ENCODE data around the gene HEPN1.

The HEPN1 gene

DNA sequence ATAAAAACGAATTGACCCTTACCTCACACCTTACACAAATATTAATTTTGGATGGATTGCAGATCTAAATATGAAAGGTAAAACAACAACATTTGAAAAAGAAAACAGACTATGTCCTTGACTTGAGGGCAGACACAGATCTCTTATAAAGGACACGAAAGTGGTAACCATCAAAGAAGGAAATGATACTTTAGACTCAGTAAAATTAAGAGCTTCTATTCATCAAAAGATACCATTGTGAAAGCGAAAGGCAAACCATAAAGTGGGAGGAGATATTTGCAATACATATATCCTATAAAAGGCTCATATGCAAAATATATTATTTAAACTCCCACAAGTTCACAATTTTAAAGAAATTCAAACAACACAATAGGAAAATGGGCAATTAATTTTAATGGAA is 11.7 kb downstream of the HEPN1 start:
- Histone ChIP-seq H3K9me3 (ENCODE audit: low read length) (no peaks in the 10 kb centered on the region), H3K4me3 (ENCODE audit: low read depth, low read length, poor library complexity, severe bottlenecking) (no peak overlapping the region), H3K9ac (ENCODE audit: low read length) (no peak overlapping the region), H3K4me2 (ENCODE audit: low read length) (no peak overlapping the region), H2AFZ (ENCODE audit: low read length) (no peak overlapping the region), H3K27ac (ENCODE audit: low read depth, low read length, poor library complexity, severe bottlenecking) (no peak overlapping the region), H3K27me3 (ENCODE audit: insufficient read depth, low read length) (no peaks in the 10 kb centered on the region), H4K20me1 (ENCODE audit: insufficient read depth, low read length) (no peaks in the 10 kb centered on the region), H3K4me1 (ENCODE audit: insufficient read depth, low read length, severe bottlenecking) (no peaks in the 10 kb centered on the region), H3F3A (ENCODE audit: insufficient read depth, low read length) (no peaks in the 10 kb centered on the region), H3K36me3 (ENCODE audit: insufficient read depth, low read length) (no peaks in the 10 kb centered on the region), H3K79me2 (ENCODE audit: insufficient read depth, low read length) (no peaks in the 10 kb centered on the region), H3K9me2 (ENCODE audit: low read depth, low read length) (no peaks in the 10 kb centered on the region)
- TF ChIP-seq EZH2 (IDR thresholded peaks at IDR 0.05; ENCODE audit: borderline replicate concordance, low read length) = no peak
- TF ChIP-seq, protein P1, sequence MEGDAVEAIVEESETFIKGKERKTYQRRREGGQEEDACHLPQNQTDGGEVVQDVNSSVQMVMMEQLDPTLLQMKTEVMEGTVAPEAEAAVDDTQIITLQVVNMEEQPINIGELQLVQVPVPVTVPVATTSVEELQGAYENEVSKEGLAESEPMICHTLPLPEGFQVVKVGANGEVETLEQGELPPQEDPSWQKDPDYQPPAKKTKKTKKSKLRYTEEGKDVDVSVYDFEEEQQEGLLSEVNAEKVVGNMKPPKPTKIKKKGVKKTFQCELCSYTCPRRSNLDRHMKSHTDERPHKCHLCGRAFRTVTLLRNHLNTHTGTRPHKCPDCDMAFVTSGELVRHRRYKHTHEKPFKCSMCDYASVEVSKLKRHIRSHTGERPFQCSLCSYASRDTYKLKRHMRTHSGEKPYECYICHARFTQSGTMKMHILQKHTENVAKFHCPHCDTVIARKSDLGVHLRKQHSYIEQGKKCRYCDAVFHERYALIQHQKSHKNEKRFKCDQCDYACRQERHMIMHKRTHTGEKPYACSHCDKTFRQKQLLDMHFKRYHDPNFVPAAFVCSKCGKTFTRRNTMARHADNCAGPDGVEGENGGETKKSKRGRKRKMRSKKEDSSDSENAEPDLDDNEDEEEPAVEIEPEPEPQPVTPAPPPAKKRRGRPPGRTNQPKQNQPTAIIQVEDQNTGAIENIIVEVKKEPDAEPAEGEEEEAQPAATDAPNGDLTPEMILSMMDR (IDR thresholded peaks at IDR 0.05; ENCODE audit: low read length) = no peak

DNA sequence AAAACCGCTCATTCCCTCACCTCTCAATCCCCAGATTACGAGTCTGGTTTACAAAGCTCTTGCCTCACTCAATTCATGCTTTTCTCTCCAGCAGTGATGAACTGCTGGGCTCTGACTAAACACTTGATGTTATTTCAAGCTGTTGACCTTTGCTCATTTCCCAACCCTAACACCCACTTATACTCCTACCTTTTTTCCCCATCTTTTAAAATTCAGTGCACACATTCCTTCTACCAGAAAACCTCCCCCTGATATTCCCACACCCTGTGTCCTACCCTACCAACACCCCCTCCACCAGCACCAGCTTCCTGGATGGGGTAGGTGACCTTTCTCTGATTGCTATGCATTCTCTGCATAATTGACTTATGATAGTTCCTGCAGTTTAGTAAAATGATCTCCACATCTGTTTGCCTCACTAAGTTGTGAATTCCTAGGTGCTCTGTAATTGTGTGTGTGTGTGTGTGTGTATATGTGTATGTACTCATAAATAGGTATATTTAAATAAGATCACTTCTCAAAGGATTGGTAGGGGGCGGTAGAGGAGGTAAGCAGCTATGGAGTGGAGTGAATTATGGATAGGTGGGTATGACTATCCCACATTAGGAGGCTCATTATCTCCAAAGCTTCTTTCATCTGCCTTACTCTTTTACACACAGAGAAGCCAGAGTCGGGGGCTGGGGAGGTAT is 16.0 kb downstream of the HEPN1 start:
- Histone ChIP-seq H3K27ac (ENCODE audit: low read depth, low read length, poor library complexity, severe bottlenecking) (no peak overlapping the region), H3K27me3 (ENCODE audit: insufficient read depth, low read length) (no peaks in the 10 kb centered on the region)
- TF ChIP-seq EZH2 (IDR thresholded peaks at IDR 0.05; ENCODE audit: borderline replicate concordance, low read length) = no peak
- TF ChIP-seq, protein P1 (IDR thresholded peaks at IDR 0.05; ENCODE audit: low read length) = no peak

DNA sequence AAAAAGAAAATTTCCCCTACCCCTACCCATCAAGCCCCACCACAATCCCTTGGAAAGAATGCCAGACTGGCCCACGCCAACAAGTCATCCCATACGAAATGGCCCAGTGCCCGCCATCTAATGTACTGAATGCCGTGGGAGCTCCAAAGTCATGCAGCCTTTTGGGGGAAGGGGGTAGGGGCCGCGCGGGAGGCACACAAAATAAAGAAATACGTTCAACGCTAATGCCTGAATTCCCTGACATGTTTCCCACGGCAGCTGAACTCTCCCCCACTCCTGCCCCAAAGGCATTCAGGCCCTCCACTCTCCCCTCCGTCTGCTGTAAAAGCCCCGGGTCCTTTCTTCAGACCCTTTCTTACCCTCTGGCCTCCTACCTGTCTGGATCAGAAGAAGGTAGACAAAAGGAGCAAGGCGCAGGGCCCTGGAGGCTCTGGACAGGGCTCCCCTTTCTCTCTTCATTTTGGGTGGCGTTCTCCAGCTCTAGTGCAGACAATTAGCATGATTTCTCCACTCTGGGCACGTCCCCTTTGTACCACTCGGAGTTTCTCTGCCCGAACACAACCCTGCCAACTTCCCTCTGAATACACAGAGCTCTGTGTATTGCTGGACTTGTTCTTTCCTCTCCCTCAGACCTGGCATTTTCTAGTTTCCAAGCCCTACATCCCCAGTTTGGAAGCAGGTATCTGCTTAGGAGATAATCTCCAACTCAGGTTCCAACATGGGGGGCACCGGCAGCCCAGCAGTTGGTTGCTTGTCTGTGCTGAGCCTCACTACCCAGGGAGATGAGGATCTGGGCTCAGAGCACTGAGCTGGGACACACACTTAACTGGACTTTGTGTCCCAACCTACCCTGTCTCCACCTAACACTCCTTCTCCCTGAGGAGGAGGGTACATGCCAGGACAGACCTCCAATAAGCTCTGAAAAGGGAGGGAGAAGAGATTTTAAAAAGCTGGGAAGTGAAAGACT is 16.8 kb downstream of the HEPN1 start, which contains the start of gene HEPACAM:
Gene HEPACAM, minus strand, starts transcription at position 500 of the 967 bp plus-strand sequence. Its CDS starts 41 bp downstream, at position 459.
- Histone ChIP-seq H3K27me3 (ENCODE audit: insufficient read depth, low read length) (no peaks in the 10 kb centered on the region), H3K4me3 (ENCODE audit: low read depth, low read length, poor library complexity, severe bottlenecking) (no peak within 1 kb of the TSS), H3K9me3 (ENCODE audit: low read length) (no peaks in the 10 kb centered on the region), H3F3A (ENCODE audit: insufficient read depth, low read length) (no peaks in the 10 kb centered on the region), H3K27ac (ENCODE audit: low read depth, low read length, poor library complexity, severe bottlenecking) (no peak within 1 kb of the TSS), H3K79me2 (ENCODE audit: insufficient read depth, low read length) (no peaks in the 10 kb centered on the region), H4K20me1 (ENCODE audit: insufficient read depth, low read length) (no peaks in the 10 kb centered on the region), H3K9ac (ENCODE audit: low read length) (no peak within 1 kb of the TSS), H3K4me2 (ENCODE audit: low read length) (no peak within 1 kb of the TSS), H3K9me2 (ENCODE audit: low read depth, low read length) (no peaks in the 10 kb centered on the region), H2AFZ (ENCODE audit: low read length) (no peak within 1 kb of the TSS), H3K4me1 (ENCODE audit: insufficient read depth, low read length, severe bottlenecking) (no peaks in the 10 kb centered on the region), H3K36me3 (ENCODE audit: insufficient read depth, low read length) (no peaks in the 10 kb centered on the region)
- no peak for TF ChIP-seq EZH2 (IDR thresholded peaks at IDR 0.05; ENCODE audit: borderline replicate concordance, low read length)
- TF ChIP-seq, protein P1 (IDR thresholded peaks at IDR 0.05; ENCODE audit: low read length) = no peak

More for the DNA sequence above, 16.0 kb downstream of the HEPN1 start:
- Histone ChIP-seq H4K20me1 (ENCODE audit: insufficient read depth, low read length) (no peaks in the 10 kb centered on the region), H3K4me3 (ENCODE audit: low read depth, low read length, poor library complexity, severe bottlenecking) (no peak overlapping the region), H3K9ac (ENCODE audit: low read length) (no peak overlapping the region), H3K4me2 (ENCODE audit: low read length) (no peak overlapping the region), H3K79me2 (ENCODE audit: insufficient read depth, low read length) (no peaks in the 10 kb centered on the region), H3K9me2 (ENCODE audit: low read depth, low read length) (no peaks in the 10 kb centered on the region), H3K36me3 (ENCODE audit: insufficient read depth, low read length) (no peaks in the 10 kb centered on the region), H3K4me1 (ENCODE audit: insufficient read depth, low read length, severe bottlenecking) (no peaks in the 10 kb centered on the region), H2AFZ (ENCODE audit: low read length) (no peak overlapping the region), H3K9me3 (ENCODE audit: low read length) (no peaks in the 10 kb centered on the region), H3F3A (ENCODE audit: insufficient read depth, low read length) (no peaks in the 10 kb centered on the region)
